ENCODE data around the gene IGFBP5.

DNA sequence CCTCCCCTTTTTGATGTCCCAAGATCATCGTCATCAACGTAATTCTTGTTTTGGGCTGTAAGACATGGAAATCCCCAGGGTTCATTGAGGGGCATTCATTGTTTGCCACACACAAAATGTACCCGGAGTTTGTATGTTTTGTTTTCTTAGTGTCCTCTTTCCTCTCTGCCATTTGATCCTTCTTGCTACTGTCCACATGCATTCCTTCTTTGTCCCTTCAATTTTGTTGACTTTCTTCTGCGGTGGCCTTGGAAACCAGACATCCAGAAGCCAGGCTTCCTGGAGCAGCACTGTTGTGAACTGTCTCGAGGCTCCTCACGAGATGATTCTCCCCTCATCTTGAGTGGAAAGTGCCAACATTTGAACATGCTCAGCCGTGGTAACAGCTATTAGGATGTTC lies 37.4 kb downstream of the IGFBP5 start:
- no peak for TF ChIP-seq YY1 (IDR thresholded peaks at IDR 0.05; ENCODE audit: low read depth)
- no peak for TF ChIP-seq POLR2AphosphoS5 (IDR thresholded peaks at IDR 0.05; ENCODE audit: low read depth, low read length)
- no peak for TF ChIP-seq JUND (IDR thresholded peaks at IDR 0.05)
- TF ChIP-seq, protein P1, sequence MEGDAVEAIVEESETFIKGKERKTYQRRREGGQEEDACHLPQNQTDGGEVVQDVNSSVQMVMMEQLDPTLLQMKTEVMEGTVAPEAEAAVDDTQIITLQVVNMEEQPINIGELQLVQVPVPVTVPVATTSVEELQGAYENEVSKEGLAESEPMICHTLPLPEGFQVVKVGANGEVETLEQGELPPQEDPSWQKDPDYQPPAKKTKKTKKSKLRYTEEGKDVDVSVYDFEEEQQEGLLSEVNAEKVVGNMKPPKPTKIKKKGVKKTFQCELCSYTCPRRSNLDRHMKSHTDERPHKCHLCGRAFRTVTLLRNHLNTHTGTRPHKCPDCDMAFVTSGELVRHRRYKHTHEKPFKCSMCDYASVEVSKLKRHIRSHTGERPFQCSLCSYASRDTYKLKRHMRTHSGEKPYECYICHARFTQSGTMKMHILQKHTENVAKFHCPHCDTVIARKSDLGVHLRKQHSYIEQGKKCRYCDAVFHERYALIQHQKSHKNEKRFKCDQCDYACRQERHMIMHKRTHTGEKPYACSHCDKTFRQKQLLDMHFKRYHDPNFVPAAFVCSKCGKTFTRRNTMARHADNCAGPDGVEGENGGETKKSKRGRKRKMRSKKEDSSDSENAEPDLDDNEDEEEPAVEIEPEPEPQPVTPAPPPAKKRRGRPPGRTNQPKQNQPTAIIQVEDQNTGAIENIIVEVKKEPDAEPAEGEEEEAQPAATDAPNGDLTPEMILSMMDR (IDR thresholded peaks at IDR 0.05): no peak
